Measurements from ENCODE around the gene SORCS2.
"Not testable (repeated sequence)": the region's sequence is repeated elsewhere in the genome, so short reads cannot be mapped to it uniquely, and the experiment has no call there.

SORCS2 gene

DNA sequence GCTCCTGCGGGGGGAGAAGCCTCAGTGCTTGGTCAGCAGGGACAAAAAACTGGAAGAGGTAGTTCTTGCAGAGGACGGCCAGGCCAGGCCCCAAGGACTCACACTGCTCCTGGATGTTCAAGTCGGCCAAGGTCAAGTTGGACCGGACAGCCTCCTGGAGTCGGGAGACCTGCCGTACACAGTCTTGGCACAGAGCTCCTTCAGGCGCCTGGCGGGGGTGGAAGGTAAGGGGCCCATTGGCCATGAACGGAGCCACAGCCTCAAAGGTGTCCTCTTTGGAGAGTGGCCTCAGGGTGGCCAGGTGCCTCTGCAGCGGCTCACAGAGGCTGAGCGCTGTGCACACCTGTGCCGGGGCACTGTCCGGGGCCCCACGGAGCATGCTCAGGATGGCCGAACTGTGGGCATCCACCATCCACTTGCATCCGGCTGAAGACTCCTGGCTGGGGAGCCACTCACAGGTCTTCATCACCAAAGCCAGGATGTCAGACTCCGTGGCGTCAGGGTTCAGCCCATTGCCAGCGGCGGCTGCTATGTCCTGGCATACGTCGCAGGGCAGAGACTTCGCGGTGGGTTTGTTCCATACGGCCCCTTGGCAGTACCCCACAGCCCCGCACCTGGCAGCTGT, 241.9 kb downstream of the SORCS2 start:
- DNase-seq = no peak

DNA sequence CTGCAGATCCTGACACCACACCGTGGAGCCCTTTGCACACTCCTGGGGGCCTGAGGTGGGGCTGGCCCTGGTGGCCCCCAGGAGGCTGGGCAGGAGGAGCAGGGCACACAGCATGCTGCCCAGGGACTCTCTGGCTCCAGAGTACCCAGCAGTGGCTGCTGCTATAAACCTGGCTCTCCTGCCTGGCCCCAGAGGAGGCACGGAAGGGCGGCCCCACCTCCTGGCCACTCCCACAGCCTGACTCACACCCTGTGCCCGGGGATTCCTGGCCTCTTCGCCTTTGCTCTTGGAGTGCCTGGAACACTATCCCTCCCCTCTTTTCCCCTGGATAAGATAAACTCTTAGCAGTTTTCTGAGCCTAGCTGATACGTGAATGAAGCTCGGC, 242.4 kb downstream of the SORCS2 start, which contains the start of gene PSAPL1:
Gene PSAPL1 (minus strand): TSS at position 165 of the 385 bp plus-strand sequence. CDS start 51 bp downstream, at position 114.
- DNase-seq = no peak

DNA sequence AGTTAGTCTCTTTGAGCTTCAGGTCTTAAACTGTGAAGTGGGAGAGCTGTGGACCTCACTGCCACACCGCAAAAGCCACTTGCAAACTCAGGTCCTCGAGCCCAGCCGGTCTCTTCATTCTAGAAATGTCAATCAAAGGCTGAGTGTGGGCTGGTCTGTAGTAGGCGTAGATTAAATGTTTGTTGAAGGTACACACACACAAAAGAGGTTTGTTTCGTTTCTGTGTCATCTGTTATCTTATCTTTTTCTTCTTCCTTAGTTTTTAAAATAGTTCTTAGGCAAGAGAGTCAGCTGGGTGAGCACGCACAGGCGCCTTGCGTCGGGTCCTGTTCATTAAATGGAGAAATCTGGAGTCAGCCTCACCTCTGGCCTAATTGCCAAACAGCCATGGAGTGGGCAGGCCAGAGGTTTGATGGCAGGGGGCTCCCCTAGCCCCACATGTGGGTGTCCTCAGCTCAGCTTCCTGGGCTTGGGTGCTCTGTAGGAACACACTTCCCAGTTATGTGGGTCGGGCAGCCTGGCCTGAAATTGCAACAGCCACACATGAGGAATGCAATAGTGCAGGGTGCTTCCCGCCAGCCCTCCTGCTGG, 243.2 kb downstream of the SORCS2 start:
- no peak for DNase-seq

DNA sequence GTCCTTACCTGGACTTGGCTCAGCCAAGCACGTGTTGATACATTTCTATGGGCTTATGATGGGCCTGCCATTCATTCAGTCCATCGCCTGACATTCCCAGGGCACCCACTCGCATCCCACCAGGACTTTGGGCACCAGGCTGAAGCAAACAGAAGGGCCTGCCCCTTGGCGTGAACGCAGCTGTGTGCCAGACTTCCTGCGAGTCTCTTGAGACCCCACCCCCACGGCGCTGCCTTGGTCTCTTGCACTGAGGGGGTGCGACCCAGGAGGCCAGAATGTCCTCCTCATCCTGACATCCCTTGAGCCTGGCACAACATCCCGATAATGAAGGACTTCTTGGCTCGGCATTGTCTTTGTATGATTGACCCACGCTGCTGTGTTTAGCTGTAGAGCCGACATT, 243.9 kb downstream of the SORCS2 start:
- DNase-seq = no peak

DNA sequence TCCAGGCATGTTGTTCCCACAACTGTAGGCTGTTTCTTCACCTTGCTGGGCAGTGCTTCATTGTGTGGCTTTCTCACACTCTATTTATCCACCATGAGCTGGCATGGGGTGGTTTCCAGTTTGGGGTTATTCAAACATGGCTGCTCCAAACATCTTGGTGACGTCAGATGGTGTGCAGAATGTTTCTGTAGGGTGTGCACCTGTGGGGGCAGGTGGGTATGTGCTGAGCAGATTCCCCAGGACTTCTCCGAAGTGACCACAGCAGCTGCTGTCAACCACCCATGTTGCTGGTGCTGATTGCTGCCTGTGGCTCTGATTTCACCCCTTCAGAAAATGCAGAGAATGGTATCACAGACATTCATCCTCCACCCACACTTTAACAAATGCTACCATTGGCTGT, 247.4 kb downstream of the SORCS2 start:
- DNase-seq = no peak

DNA sequence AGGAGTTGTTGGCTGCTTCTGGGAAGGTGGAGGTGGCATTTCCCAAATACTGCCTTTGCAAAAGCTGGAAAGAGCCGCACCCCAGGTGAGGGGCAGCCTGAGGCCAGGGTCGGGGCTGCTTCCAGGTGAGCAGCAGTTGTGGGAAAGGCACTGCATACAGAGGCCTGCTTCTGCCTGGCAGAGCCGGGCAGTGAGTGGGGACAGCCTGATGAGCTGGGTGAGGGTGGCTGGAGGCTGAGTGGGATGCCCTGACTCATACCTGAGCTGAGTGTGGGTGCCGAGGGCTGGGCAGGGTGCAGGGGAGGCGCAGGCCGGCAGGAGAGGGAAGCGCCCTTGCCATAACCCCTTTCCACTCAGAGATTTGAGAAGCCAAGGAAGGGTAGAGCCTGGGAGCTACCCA, 248.9 kb downstream of the SORCS2 start:
- DNase-seq = no peak

DNA sequence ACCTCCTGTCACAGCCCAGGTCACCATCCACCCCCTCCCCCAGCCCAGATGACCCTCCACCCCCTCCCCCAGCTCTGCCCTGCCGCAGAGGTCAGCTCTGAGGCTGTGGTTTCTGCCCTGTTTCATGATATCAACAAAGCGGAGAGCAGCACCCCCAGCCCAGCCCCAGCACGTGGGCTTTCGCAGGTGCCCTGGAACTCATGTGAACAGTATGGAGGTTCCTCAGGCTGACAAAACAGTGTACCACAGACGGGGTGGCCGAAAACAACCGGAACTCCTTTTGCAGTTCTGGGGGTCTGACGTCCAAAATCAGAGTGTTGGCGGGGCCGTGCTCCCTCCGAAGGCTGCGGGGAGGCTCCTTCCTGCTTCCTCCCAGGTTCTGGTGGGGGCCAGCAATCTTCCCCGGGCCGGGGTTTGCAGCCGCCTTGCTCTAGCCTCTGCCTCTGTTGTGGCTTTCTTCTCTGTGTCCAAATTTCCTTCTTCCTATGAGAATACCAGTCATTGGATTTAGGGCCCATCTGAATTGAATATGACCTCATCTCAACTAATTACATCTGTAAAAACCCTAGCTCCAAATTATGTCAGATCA, 250.3 kb downstream of the SORCS2 start:
- DNase-seq = no peak

DNA sequence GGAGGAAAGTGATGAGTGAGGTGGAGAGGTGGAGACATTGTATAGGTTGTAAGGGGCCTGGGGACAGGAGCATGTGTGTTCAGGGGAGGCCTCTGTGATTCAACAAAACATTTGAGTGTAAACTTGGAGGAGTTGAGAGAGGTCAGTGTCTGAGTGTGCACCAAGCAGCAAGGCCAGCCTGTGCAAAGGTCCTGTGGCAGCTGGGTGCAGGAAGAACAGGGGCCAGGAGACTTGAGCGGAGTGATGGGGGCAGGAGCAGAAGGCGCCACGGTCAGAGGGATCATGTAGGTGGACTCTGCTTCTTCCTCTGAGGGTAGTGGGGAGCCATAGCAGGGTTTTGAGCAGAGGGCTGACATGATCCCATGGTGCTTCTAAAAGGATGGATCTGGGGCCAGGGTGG, 252.0 kb downstream of the SORCS2 start:
- no peak for DNase-seq

DNA sequence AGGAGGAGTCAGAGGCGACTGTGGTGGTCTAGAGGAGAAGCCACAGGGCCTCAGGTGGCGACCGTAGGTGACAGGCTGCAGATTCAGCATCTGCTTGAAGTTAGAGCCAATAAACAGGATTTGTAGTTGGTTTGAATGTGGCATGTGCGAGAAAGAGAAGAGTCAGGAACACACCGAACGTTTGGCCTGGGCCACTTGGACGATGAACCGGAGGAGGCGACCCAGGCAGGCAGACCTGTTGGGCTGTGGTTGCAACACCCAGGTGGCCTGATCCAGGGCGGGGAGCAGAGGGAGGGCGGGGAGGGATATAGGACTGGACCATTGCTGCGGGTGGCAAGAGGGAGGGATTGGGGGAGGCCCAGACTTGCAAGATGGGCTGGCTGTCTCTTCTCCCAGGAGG, 252.4 kb downstream of the SORCS2 start:
- no peak for DNase-seq

DNA sequence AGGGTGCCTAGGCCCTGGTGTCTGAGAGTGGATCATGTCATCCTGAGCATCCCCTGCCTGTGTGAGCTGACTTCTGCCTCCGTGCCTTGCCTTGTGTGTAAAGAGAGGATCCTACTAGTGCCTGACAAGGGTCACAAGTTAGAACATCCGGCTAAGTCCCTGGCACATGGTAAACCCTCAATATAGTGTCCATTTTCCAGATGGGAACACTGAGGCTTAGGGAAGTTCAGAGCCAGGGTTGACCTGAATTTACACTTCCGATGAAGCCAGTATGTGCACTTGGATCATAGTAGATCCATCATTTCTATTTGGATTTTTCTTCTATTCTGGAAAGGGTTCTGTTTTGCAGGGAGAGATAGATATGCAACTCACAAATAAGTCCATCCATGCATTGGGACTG, 254.9 kb downstream of the SORCS2 start:
- no peak for DNase-seq

DNA sequence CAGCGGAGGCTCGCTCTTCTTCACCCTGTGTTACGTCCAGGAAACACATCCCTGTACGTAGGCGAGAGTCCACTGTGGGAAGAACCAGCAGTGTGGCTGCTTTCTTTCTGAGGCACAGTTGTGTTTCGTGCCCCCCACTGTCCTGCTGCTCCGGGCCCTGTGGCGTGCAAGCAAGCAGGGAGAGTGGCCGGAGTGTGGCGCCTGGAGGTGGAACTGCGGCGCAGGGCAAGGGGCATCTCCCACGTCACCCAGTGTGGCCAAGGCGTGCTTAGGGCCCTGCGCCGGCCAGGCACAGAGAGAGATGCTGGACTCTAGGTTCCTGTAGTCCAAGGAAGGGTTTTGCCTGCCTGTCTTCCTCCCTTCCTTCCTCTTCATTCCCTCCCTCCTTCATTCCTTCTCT, 255.7 kb downstream of the SORCS2 start:
- no peak for DNase-seq

DNA sequence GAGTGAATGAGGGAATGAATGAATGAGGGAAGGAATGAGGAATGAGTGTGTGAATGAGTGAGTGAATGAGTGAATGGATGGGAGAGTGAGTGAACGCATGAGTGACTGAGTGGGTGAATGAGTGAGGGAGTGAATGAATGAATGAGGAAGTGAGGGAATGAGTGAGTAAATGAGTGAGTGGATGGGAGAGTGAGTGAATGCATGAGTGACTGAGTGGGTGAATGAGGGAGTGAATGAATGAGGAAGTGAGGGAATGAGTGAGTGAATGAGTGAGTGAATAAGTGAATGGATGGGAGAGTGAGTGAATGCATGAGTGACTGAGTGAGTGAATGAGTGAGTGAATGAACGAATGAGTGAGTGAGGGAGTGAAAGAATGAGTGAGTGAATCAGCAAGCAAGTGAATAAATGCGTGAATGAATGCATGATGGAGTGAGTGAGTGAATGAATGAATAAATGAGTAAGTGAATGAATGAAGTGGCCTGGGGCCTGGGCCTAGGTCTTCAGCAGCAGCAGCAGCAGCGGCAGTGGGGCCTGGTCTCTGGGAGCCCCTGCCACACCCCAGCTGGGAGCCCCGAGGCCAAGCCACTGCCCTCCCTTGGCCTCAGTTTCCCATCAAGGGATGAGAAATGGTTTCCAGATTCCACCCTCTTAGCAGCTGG, 258.6 kb downstream of the SORCS2 start:
- DNase-seq = no peak

DNA sequence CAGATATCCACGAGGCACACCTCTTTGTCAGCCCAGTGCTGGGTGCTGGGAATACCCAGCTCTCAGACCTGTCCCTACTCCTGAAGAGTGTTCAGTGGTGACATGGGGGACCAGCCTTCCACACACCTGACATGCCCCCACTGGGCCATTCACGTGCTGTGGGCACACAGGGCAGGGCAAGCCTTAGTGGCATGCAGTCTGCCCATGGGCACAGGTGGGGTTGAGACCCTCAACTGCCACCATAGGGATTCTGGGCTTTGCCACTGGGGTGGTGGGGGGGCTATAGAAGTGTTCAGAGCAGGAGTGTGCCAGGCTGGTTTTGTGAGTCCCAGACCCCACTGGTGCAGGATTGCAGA, 259.1 kb downstream of the SORCS2 start:
- DNase-seq = no peak

DNA sequence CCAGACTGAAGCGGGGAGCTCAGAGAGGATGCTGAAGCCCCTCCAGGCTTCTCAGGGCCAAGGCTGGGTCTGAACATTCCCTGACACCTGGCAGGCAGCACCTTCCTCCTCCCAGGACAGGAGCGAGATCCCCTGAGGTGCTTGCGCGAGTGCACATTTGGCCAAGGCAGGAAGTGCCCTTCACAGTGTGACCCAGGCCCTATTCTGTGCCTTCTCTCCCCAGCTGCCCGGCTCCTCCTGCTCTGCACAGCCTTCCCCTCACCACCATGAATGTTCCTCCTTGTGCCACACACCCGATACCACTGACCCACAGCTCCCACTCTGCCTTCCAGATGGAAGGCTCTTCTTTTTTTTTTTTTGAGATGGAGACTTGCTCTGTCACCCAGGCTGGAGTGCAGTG, 259.5 kb downstream of the SORCS2 start:
- DNase-seq = no peak

DNA sequence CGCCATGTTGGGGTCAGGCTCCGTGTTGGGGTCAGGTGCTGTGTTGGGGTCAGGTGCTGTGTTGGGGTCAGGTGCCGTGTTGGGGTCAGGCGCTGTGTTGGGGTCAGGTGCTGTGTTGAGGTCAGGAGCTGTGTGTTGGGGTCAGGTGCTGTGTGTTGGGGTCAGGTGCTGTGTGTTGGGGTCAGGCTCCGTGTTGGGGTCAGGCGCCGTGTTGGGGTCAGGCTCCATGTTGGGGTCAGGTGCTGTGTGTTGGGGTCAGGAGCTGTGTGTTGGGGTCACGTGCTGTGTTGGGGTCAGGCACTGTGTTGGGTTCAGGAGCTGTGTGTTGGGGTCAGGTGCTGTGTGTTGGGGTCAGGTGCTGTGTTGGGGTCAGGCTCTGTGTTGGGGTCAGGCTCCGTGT, 260.5 kb downstream of the SORCS2 start:
- not testable (repeated sequence) for DNase-seq

DNA sequence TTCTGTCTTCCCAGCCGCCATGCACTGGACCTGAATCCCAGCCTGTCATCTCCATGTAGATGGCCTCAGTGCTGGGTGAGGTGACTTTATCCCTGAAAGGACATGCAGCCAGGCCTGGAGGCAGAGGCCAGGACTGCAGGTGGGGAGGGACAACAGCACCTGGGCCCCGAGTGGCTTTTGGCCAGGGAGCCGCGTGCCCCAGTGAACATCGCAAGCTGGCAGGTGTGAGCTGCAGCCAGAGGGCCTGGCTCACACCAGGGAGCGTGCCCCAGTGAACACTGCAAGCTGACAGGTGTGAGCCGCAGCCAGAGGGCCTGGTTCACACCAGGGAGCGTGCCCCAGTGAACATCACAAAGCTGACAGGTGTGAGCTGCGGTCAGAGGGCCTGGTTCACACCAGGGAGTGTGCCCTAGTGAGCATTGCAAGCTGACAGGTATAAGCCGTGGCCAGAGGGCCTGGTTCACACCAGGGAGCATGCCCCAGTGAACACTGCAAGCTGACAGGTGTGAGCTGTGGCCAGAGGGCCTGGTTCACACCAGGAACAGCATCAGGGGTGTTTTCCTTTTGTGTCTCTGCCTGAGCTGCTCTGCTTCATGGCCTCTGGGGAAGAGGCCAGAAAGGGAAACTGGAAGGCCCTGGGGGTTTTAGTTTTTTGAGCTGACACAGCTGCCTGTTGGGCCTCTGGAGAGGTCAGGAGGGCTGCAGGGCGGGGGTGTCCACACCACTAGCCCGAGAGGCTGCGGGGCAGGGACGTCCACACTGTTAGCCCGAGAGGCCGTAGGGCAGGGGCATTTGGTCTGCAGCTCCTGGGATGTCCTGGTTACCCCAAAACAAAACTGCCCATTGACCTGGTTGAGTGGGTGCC, 265.1 kb downstream of the SORCS2 start:
- peak; percentile 20 for DNase-seq

DNA sequence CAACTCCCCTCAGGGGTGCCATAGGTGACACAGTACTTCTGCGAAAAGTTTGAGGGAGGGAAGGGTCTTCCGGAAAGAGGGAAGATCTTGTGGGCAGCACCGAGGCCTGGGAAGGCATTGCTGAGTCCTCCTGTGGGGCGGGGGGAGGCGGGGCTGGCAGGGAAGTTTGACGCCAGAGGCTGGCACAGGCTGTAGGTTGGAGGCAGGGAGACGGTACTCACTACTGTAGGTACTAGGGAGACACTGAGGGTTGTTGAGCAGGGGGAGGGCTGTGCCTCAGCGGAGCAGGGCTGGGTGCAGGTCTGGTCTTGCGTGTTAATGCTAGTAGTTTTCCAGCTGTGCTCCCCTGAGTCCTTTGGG, 265.7 kb downstream of the SORCS2 start:
- DNase-seq = no peak

DNA sequence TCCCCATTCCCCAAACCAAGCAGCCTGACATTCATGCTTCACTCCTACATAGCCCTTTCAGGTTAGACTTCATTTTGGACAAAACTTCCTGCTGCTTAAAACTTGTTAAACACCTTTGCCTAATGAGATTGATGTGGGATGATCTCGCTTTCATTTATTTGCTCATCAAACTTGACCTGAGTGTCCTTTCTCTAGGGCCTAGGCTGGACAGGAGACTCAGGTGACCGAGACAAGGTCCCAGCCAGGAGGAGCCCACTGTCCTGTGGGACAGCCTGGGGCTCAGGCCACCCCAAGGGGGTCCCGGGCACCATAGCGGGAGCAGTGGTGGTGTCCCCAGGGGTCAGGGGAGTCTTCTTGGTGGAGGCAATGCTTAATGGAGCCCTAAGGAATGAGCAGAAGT, 266.1 kb downstream of the SORCS2 start:
- no peak for DNase-seq

DNA sequence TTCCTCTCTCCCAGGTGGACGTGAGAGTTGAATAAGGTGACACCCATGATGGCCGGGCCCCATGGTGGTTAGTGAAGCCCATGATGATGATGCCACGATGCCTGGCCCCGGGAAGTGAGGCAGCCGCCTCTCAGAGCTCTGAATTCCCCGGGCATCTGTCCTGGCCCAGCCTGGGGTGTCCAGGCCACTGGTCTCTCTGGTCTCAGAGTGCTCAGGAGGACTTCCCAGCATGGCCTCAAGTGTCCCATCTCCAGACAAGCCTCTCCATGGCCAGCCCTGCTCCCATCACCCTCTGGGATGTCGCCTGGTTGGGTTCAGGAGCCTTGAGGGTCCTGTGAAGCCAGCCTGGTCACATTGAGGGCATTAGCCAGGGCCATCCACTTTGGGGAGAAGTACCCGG, 267.1 kb downstream of the SORCS2 start:
- no peak for DNase-seq

DNA sequence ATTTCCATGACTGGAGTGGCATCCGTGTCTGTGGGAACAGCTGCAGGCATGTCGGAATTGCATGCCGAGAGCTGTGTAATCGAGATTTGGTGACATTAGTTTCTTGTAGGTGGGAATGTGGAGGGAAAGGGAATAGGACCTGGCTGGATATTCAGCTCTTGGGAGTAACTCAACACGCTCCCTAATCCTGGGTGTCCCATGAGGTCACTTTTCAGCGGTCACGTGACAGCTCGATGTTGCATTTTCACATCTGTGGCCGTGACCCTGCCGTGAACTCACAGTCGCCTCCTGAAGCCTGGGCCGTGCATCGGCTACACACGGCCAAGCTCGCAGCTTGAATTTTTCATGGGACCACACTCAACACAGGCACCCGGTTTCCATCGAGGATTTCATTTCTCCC, 268.2 kb downstream of the SORCS2 start:
- peak; percentile 48 for DNase-seq

DNA sequence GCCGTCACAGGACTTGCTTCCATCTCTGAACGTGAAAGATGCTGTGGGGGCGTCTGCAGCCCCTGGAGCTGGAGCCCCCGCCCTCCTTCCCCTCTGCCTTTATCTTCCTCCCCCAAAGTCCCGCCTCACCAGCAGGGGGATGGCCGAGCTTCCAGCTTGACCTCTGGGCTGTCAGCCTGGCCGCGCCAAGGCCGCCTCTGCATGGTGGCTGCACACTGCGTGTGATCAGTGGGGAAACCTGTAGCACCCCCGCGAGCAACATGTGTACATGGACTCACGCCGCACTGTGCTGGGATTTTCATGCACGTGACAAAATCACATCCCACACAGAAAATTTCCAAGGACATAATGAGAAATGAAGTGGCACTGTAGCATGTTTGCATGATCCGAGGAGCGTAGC, 268.9 kb downstream of the SORCS2 start:
- no peak for DNase-seq

DNA sequence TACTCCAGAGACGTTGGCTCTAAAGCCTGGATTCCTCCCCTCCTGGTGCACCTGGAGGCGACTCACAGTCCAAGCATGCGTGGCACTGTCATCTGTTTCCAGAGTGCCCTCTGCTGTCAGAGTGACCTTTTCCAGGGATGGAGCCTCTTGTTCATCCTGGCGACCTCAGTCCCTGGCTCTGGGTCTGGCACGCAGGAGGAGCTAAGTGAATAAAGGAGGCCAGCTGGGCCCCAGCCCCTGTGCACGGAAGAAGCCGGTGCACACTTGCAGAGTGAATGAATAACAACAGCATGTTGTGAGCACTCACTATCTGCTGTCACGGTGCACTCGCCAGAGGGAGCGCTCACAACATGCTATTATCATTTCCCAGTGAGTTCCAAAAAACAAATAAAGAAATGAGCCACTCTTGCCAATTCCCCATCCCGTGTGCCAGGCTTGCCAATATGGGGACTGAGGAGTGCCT, 270.2 kb downstream of the SORCS2 start:
- no peak for DNase-seq

DNA sequence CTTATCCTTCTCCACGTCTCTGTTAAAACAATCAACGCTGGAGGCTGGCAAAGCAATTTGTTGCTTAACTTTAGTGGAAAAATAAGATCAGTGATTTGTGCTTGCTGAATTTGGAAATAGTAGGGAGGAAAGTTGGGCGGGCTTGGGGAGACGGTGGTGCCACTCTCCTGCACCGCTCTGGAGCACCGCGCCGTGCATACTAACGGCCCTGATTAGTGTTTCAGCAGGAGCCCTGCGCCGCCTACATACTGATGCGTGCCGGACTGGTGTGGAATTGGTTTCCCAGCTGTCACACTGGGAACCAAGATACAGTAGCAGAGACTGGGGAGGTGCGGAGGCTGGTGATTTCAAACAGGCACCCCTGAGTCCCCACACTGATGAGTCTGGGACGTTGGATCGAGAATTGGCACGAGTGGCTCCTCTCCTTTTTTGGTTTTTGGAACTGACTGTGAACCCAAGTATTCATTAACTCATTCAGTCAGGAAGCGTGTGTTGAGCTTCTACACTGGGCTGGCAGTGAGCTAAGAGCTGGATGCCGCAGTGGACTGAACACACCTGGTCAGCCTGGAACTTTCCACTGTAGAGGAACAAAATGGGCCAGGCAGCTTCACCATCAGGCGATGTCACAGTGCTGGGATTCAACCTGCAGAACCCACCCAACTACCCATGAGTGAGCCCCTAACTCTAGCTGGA, 271.4 kb downstream of the SORCS2 start:
- no peak for DNase-seq
